Measurements from ENCODE around the gene RNF220.

DNA sequence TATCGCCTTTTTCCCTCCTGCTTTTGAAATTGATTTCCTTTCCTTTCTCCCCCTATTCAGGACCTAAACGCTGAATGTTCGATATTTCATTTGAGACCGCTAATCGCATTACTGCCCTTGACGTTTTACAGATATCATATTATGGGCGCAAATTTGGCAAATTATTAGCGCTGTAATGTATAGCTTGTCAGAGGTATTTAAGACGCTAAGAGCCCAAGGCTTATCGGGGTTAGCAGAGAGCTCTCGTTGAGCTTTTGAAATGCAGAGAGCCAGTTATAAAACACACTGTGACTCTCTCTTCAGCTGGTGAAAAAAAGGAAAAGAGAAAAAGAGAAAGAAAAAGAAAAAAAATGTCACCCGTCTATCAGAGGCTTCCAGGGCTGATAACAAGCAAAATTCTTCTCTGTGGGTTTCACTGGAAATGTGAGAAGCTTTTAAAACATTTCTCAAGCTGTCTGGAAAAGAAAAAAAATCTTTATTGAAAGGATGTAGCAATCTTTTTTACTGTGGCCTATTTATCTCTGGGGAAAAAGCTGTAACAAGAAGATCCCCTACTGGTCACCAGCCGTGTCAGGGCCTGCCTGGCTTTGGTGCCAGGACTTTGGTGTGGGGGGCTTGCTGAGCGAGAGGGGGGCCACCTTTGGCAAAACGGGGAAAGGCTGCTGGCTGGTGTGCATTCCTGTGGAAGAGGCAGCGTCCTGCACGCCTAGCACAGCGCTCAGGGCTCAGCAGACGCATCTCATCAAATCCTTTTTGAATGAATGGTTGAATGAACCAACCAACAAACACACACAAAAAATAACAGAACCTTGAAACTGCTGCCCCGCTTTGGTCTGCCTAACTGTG is 119.8 kb downstream of the RNF220 start:
- TF ChIP-seq POLR2A (IDR thresholded peaks at IDR 0.05): no peak
- TF ChIP-seq, protein P1, sequence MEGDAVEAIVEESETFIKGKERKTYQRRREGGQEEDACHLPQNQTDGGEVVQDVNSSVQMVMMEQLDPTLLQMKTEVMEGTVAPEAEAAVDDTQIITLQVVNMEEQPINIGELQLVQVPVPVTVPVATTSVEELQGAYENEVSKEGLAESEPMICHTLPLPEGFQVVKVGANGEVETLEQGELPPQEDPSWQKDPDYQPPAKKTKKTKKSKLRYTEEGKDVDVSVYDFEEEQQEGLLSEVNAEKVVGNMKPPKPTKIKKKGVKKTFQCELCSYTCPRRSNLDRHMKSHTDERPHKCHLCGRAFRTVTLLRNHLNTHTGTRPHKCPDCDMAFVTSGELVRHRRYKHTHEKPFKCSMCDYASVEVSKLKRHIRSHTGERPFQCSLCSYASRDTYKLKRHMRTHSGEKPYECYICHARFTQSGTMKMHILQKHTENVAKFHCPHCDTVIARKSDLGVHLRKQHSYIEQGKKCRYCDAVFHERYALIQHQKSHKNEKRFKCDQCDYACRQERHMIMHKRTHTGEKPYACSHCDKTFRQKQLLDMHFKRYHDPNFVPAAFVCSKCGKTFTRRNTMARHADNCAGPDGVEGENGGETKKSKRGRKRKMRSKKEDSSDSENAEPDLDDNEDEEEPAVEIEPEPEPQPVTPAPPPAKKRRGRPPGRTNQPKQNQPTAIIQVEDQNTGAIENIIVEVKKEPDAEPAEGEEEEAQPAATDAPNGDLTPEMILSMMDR (IDR thresholded peaks at IDR 0.05): no peak

All from heart left ventricle (tissue), 13 donors.